Muscle of leg (tissue), 11 donors: ENCODE measurements around the gene TENT4A. TPM values are rescaled to one million over a fixed set of nuclear protein-coding genes. Genes with fewer than 3 reads are reported as not detected.

ENCODE experiments used
- DNase-seq: peaks from one replicate; pipeline ENCODE4 v3.0.0; 2013
- H3K27ac ChIP-seq: one replicate; pipeline ENCODE4 v1.5.1; 2013; ENCODE audit warnings: mild to moderate bottlenecking, low read length, control low read depth
- H3K27me3 ChIP-seq: one replicate; pipeline ENCODE4 v1.6.1; 2013; ENCODE audit warnings: low read length; ENCODE audit not compliant: control insufficient read depth, insufficient read depth
- H3K36me3 ChIP-seq: one replicate; pipeline ENCODE4 v1.6.1; 2013; ENCODE audit warnings: low read length; ENCODE audit not compliant: control insufficient read depth, insufficient read depth
- H3K4me1 ChIP-seq: one replicate; pipeline ENCODE4 v1.6.1; 2013; ENCODE audit warnings: low read length; ENCODE audit not compliant: control insufficient read depth, insufficient read depth
- H3K4me3 ChIP-seq: one replicate; pipeline ENCODE4 v1.5.1; 2013; ENCODE audit warnings: low read length, control low read depth
- H3K9me3 ChIP-seq: replicated peaks from 2 replicates; pipeline ENCODE4 v1.6.1; 2013; ENCODE audit warnings: low read depth, low read length; ENCODE audit not compliant: control insufficient read depth
- WGBS: methylation state at CpG from one replicate; pipeline ENCODE4 v1.1.5; 2013; ENCODE audit warnings: missing lambda C conversion rate; ENCODE audit not compliant: insufficient coverage; 5-methylcytosine and 5-hydroxymethylcytosine counted together
- polyA plus RNA-seq, 8 donors: library from polyadenylated mRNA; unstranded; fragments of 120-200 nt; gene quantifications; one replicate each; pipeline versions ENCODE4 v1.2.1 to v1.2.3, GENCODE V29; 2013; ENCODE audit warnings: inconsistent platforms in 1 of 8, low replicate concordance in 1 of 8; ENCODE audit not compliant: insufficient read length in 8 of 8, insufficient read depth in 1 of 8
- total RNA-seq: library from RNA; stranded (reverse); fragments of 120-200 nt; gene quantifications from one replicate; pipeline ENCODE4 v1.2.4, GENCODE V29; 2013

TENT4A gene
- total and polyA plus RNA-seq, 9 donors, result 9.0 to 22.2 (median 16.5) TPM

DNA sequence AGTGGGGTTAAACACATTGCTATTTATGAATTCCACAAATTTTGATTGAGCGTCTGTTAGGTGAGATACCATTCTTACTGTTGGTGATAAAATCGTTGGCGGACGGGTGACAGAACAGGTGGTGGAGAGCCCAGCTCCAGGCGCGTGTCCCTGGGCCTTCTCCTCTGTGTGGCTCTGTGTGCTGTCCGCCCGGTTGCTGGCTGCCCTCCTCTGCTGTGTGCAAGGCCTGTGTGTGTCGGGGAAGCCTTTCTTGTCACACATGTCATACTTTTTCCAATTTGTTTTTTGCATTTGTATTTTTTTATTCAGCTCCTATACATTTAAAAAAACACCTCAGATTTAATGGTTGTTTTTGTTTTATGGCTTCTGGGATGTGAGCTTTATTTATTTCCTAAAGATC lies 33.9 kb downstream of the TENT4A start:
- H3K4me1 ChIP-seq, result no peaks in the 10 kb centered on the region
- DNase-seq, result no peak
- no peaks in the 10 kb centered on the region for H3K27me3 ChIP-seq
- no peaks in the 10 kb centered on the region for H3K9me3 ChIP-seq
- peaks cover 55% of the 10 kb centered on the region for H3K36me3 ChIP-seq
- no peak overlapping the region for H3K4me3 ChIP-seq
- no peak overlapping the region for H3K27ac ChIP-seq
- WGBS, result 100% methylated on average over 4 of the region's 9 CpGs

DNA sequence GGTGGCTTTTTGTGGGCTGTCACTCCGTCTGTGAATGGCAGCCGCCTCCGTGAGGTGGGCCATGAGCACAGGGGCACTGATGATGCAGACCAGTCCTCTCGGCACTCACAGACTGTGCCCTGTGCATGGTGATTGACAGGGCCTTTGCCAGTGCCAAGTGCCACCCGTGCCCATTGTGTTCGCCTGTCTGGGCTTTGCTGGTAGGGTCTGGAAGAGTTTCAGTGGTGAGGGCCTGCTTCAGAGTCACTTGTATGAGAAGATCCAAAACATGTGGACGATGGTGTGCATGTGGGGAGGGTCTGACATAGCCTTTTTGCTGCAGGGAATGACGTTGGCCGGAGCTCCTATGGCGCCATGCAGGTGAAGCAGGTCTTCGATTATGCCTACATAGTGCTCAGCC lies 34.9 kb downstream of the TENT4A start:
- H3K36me3 ChIP-seq, result peaks cover 55% of the 10 kb centered on the region
- H3K27ac ChIP-seq, result no peak overlapping the region
- H3K4me3 ChIP-seq, result no peak overlapping the region
- no peaks in the 10 kb centered on the region for H3K4me1 ChIP-seq
- no peaks in the 10 kb centered on the region for H3K27me3 ChIP-seq
- H3K9me3 ChIP-seq, result no peaks in the 10 kb centered on the region
- 94% methylated on average over 11 of the region's 11 CpGs for WGBS
- no peak for DNase-seq

DNA sequence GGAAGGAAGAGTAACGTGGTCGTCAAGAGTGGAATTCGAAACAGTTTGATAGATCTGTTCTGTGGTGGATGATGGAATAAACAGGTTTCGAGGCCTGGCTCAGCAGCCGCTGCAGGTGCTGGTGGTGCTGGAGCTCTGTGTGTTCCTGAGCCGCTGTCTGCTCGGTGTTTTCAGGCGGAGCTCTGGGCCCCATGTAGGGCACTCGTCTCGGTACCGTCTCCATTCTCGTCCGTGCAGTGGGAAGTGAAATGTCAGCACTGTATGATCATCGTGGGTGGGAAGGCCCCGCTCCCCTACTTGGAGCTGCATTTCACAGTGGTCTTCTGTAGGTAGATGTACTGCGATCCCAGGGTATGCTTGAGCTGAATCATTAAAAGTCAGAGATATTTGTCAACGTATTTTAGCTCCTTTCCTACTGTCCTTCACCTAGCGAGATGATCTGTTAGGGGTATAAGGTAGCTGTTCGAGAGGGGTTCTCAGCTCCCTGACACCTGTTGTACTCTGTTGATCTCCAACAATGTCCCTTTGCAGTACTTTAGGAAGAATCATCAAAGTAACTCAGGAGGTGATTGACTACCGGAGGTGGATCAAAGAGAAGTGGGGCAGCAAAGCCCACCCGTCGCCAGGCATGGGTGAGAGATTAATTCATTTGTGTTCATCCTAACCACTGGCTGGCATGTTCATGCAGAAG lies 35.9 kb downstream of the TENT4A start:
- H3K4me3 ChIP-seq, result no peak overlapping the region
- H3K36me3 ChIP-seq, result peaks cover 63% of the 10 kb centered on the region
- DNase-seq, result no peak
- no peaks in the 10 kb centered on the region for H3K4me1 ChIP-seq
- WGBS, result 88% methylated on average over 13 of the region's 22 CpGs
- H3K27ac ChIP-seq, result no peak overlapping the region
- no peaks in the 10 kb centered on the region for H3K27me3 ChIP-seq
- no peaks in the 10 kb centered on the region for H3K9me3 ChIP-seq

DNA sequence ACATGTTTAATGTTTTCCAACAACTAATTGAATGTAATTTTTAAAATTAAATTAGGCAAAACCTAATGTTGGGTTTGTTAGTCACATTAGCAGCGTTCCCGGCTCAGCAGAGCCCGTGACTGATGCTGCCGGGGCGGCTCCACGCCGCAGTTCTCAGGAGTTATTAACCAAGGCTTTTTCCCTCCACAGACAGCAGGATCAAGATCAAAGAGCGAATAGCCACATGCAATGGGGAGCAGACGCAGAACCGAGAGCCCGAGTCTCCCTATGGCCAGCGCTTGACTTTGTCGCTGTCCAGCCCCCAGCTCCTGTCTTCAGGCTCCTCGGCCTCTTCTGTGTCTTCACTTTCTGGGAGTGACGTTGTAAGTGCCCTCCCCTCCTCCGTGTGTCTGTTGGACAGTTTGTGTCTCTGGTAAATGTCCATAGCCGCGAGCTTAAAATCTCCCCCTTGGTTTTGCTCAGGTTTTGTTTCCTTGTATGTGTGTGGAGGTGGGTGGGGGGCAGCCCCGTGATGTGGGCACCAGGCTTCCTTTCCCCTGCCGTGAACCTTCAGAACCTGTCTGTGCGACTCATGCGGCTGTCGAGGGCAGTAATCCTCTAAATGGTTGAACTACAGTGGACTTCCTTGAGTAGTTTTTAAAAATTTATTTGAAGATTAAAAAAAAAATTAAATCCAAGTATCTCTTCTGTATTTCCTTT lies 37.1 kb downstream of the TENT4A start:
- no peak for DNase-seq
- H3K4me3 ChIP-seq, result no peak overlapping the region
- H3K27me3 ChIP-seq, result no peaks in the 10 kb centered on the region
- no peaks in the 10 kb centered on the region for H3K9me3 ChIP-seq
- peaks cover 66% of the 10 kb centered on the region for H3K36me3 ChIP-seq
- H3K4me1 ChIP-seq, result no peaks in the 10 kb centered on the region
- WGBS, result 86% methylated on average over 14 of the region's 23 CpGs
- H3K27ac ChIP-seq, result no peak overlapping the region

DNA sequence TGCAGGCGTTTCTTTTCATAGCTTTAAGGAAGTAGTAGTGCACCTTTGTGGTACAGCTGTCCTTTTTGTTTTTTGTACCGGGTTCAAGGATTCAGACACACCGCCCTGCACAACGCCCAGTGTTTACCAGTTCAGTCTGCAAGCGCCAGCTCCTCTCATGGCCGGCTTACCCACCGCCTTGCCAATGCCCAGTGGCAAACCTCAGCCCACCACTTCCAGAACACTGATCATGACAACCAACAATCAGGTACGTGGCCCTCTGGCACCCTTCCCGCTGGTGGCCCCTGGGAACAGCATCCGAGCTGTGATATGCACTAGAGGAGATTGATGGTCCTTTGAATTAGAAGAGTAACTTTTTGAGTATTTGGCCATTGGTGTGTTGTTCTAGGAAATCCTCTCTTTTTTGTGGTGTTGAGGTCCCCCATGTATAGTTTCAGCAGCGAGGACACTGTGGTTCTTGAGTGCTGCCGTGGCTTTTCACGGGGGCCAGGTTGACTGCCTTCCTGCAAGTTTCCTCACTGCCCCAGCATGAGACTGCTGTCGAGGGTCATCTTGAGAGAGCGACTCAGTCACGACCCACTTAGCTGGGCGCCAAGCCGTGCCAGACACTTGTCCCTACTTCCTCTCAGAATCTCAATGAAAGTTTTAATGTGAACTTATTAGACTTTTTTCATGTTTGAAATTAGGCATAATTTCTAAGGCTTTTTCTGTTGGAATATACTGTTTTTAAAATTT lies 37.9 kb downstream of the TENT4A start:
- Histone ChIP-seq H3K27ac (no peak overlapping the region), H3K36me3 (peaks cover 71% of the 10 kb centered on the region), H3K4me1 (no peaks in the 10 kb centered on the region), H3K9me3 (no peaks in the 10 kb centered on the region), H3K4me3 (no peak overlapping the region), H3K27me3 (no peaks in the 10 kb centered on the region)
- DNase-seq, result no peak
- 94% methylated on average over 11 of the region's 18 CpGs for WGBS

DNA sequence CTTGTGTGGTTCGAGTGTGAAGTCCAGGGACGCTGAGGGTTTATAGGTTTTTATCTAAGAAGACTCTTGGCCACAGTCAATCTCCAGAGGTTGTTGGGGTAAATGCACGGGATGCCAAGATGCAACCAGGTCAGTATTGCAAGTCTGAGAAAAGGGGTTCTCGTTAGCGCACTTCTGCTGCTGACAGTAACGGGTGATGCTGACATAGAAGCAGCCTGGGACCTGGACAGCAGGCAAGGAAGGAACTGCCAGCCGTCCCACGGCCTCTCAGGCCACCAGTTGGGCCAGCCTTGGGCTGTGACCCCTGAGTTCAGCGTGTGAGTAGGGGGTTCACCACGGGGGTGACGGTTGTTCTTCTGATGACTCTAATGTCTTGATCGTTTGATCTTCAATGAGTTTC lies 39.0 kb downstream of the TENT4A start:
- WGBS, result 94% methylated on average over 11 of the region's 12 CpGs
- peaks cover 76% of the 10 kb centered on the region for H3K36me3 ChIP-seq
- H3K4me1 ChIP-seq, result no peaks in the 10 kb centered on the region
- no peaks in the 10 kb centered on the region for H3K27me3 ChIP-seq
- H3K9me3 ChIP-seq, result no peaks in the 10 kb centered on the region
- no peak for DNase-seq
- H3K27ac ChIP-seq, result no peak overlapping the region
- H3K4me3 ChIP-seq, result no peak overlapping the region

DNA sequence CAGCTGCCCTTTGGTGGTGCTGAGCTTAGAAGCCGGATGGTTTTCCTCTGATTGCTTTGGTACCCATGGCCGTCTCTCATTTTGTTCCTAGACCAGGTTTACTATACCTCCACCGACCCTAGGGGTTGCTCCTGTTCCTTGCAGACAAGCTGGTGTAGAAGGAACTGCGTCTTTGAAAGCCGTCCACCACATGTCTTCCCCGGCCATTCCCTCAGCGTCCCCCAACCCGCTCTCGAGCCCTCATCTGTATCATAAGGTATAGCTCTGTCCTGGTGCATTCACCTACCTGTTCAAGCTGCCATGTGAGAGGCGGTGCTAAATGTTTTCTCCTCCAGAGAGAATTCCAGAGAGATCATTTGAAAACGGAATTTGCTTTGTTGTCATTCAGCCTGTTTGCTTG lies 39.5 kb downstream of the TENT4A start:
- DNase-seq, result no peak
- Histone ChIP-seq H3K36me3 (peaks cover 77% of the 10 kb centered on the region), H3K4me3 (no peak overlapping the region), H3K4me1 (no peaks in the 10 kb centered on the region), H3K27ac (no peak overlapping the region), H3K9me3 (no peaks in the 10 kb centered on the region), H3K27me3 (no peaks in the 10 kb centered on the region)
- 97% methylated on average over 10 of the region's 11 CpGs for WGBS

DNA sequence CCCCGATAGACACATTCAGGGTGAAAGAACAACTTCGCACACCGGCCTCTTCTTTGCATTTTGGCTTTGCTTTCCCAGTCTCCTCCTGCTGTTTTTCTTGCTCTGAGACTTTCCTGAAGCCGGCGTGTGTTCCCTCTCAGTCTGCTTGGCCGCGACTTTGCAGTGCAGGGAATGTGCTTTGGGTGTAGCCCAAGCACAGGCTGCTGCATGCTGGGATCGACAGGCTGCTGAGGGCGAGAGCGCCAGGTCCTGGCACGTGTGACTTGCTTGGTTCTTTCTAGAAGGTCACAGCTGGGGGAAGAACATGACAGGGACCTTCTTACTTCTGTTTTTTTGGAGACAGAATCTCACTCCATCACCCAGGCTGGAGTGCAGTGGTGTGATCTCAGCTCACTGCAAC lies 40.6 kb downstream of the TENT4A start:
- Histone ChIP-seq H3K4me3 (no peak overlapping the region), H3K4me1 (no peaks in the 10 kb centered on the region), H3K36me3 (peaks cover 80% of the 10 kb centered on the region), H3K27ac (no peak overlapping the region), H3K9me3 (no peaks in the 10 kb centered on the region), H3K27me3 (no peaks in the 10 kb centered on the region)
- WGBS, result 81% methylated on average over 11 of the region's 11 CpGs
- no peak for DNase-seq

DNA sequence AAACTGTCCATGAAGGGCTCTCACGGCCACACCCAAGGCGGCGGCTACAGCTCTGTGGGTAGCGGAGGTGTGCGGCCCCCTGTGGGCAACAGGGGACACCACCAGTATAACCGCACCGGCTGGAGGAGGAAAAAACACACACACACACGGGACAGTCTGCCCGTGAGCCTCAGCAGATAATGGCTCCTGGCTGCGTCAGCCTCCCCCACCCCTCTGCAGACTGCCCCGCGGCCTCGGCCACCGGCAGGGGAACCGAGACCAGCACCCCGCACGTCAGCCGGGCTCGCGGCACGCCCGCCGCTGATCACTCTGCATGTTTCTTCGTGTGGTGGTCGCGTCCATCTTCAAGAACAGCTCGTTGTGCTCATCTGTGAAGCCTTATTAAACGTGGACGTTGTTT lies 41.5 kb downstream of the TENT4A start:
- no peak for DNase-seq

DNA sequence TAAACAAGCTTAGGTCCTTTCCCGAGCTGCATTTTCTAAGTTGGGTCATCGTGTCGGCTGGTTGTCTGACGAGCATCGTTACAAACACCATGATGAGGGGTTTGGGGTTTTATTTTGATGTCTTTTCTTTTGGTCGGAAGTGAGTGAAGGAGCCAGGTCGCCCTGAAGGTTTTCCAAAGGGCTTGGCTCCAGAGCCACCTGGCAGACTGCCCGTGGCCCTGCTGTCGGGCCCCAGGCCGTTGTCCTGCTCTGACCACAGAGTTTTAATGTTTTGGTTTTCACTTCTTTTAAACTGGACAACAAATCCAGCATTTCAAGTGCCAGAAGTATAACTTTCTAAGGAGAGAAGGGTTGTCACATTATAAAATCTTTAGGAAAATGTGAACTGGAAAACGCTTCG lies 42.3 kb downstream of the TENT4A start:
- H3K36me3 ChIP-seq, result peaks cover 76% of the 10 kb centered on the region
- H3K4me1 ChIP-seq, result no peaks in the 10 kb centered on the region
- DNase-seq, result no peak
- 100% methylated on average over 6 of the region's 12 CpGs for WGBS
- no peak overlapping the region for H3K27ac ChIP-seq
- H3K9me3 ChIP-seq, result no peaks in the 10 kb centered on the region
- H3K27me3 ChIP-seq, result no peaks in the 10 kb centered on the region
- no peak overlapping the region for H3K4me3 ChIP-seq

More for the DNA sequence above, 41.5 kb downstream of the TENT4A start:
- 91% methylated on average over 28 of the region's 29 CpGs for WGBS
- Histone ChIP-seq H3K27me3 (no peaks in the 10 kb centered on the region), H3K9me3 (no peaks in the 10 kb centered on the region), H3K27ac (no peak overlapping the region), H3K4me1 (no peaks in the 10 kb centered on the region), H3K36me3 (peaks cover 81% of the 10 kb centered on the region), H3K4me3 (no peak overlapping the region)
